ENCODE results near the gene EPB41L5.
"Not testable (repeated sequence)": the region's sequence is repeated elsewhere in the genome, so short reads cannot be mapped to it uniquely, and the experiment has no call there.

Gene EPB41L5

DNA sequence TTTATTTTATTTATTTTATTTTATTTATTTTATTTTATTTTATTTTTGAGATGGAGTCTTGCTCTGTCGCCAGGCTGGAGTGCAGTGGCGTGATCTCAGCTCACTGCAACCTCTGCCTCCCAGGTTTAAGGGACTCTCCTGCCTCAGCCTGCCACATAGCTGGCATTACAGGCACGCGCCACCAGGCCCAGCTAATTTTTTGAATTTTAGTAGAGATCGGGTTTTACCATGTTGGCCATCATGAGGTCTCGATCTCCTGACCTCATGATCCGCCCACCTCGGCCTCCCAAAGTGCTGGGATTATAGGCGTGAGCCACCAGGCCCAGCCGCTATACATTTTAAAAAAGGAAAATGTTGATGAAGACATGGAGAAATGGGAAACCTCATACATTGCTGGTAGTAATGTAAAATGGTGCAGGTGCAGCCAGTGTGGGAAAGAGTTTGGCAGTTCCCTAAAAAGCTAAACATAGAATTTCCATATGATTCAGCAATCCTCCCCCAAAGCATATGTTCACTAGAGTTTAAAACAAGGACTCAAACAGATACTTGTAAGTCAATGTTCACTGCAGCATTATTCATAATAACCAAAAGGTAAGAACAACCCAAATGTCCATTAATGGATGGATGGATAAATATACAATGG, 187.1 kb downstream of the EPB41L5 start:
- not testable (repeated sequence) for DNase-seq (ENCODE audit: low read depth)

DNA sequence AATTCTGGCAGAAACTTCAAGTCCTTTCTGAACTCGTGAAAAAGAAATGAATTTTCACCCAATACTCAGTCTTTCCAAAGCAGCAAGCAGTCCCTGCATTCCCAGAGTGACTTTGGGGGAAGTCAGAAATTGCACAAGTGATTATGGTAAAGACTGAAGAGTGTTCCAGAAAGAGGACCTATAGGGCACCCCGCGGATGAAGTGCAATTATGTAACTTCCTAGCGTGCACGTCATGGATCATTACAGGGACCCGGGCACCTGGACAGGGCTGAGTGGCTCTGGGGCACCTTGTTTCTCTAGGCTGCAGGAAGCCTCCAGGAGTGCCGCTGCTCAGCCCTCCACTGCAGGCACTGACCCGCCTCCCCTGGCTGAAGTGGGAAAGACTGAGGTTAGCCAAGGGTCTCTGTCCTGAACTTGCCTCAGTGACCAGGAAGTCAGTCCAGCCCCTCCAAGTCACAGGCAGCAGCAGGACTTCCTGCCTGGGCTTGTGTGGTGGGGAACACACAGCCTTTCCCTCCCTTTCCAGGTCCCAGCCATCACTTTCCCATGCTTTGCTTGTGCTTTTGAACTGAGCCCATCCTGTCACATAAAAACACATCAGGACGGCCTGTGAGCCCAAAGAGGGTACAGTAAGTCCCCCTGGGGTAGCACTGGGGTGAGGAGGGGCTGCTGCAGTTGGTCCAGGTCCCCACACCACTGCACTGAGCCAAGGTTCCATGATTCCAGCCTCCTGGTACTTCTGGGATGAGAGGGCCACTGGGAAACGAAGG, 190.6 kb downstream of the EPB41L5 start:
- no peak for DNase-seq (ENCODE audit: low read depth)

DNA sequence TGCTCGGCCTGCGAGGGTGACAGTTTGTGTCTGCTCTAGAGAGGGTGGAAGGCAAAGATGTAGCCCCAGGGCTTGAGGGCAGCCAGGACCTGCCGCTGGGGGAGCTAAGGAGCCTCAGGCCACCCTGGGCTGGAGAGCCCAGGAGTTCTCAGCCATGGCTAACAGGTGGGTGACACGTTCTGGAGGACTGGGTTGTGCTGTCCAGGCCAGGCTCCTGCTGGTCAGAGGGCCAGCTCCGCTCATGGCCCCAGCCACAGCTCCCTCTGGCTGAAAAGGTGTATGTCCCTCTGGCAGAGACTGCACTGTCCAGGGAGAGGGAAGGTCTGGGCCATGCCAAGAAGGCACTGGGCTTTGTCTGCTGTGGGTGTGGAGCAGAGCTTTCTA, 191.1 kb downstream of the EPB41L5 start:
- no peak for DNase-seq (ENCODE audit: low read depth)

DNA sequence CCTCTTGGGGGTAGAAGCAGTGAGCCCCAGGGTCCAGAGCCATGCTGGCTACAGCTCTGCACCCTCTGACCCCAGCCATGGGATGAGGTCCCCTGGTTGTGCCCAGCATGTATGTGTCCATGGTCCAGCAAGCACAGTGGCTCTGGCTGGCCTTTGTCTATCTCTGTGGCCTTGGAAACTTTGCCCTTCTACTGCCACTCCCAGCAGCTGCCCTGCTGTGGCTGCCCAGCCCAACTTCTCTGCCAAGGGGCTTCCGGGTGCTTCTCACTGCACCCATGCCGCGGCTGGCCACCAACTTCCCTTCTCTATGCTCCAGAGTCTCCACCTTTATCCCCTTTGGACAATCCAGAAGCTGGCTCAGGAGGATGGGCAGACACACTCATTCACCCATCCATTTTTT, 191.5 kb downstream of the EPB41L5 start:
- no peak for DNase-seq (ENCODE audit: low read depth)

- no peak for DNase-seq (ENCODE audit: low read depth)
These were observed 192.2 kb downstream of the EPB41L5 start for GRCh38 chr2:120204945-120205670.

- DNase-seq (ENCODE audit: low read depth): no peak
These were observed 193.2 kb downstream of the EPB41L5 start for GRCh38 chr2:120206022-120206581.

DNA sequence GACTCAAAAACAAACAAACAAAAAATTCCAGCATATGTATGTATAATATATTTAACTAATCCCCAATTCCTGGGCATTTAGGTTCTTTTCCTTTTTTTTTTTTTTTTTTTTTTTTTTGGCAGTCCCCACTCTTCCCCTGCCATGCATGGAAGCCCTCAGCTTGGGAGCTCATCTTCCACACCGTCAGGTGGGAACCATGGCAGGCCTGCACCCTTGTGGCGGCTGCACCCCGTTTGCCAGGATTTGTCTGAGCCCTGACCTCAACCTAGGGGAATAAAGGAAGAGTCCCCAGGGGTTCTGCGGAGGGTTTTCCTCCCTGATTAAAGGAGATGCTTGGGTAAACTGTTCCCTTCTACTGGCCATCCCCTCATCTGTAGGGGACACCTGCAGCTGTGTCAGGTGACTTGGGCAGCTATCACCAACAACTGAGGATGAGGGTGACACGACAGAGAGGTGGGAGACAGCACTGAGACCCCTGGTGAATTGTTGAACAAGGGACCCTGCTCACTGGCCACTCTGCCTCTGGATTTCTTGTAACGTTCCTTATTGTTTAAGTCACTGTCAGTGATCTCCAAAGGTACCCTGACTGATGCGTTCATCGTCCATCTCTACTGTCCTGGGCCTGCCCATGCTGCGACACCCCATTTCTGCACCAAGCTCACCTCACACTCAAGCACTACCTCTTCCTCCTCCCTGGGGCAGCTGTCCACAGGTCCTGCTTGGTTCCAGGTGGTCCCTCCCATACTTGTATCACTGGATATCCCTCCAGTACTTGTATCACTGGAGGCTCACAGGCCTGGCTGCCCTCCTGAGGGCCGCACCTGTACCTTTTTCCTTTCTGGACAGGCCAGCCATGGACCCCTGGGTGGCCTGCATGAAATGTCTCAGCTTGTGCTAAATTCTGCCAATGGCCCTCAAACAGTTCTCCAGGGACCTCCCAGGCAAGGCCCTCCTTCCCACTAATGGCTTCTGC, 195.8 kb downstream of the EPB41L5 start:
- no peak for DNase-seq (ENCODE audit: low read depth)

- DNase-seq (ENCODE audit: low read depth): no peak
These were observed 196.8 kb downstream of the EPB41L5 start for GRCh38 chr2:120209427-120210269.

- DNase-seq (ENCODE audit: low read depth): no peak
These were observed 197.4 kb downstream of the EPB41L5 start for GRCh38 chr2:120210270-120210693.

DNA sequence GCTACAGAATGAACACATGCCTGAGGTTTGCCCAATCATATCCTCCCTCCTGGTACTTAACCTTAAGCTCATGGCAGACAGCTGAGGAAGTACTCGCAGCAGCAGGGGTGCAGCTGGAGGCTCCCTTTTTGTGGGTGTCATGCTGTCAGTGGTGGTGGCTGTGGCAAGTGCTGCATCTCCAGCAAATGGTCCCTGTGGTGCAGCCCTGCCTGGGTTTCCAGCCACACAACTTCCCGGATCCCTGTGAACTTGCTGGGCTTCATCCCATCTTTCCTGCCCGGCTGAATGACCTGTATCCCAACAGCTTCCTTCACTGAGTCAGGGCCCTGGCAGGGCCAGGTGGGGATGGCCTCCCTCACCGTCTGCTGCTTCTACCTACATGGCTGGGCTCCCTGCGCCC, 205.3 kb downstream of the EPB41L5 start:
- DNase-seq (ENCODE audit: low read depth): no peak

GRCh38 chr2:120219291-120219690, 206.4 kb downstream of the EPB41L5 start:
- no peak for DNase-seq (ENCODE audit: low read depth)

DNA sequence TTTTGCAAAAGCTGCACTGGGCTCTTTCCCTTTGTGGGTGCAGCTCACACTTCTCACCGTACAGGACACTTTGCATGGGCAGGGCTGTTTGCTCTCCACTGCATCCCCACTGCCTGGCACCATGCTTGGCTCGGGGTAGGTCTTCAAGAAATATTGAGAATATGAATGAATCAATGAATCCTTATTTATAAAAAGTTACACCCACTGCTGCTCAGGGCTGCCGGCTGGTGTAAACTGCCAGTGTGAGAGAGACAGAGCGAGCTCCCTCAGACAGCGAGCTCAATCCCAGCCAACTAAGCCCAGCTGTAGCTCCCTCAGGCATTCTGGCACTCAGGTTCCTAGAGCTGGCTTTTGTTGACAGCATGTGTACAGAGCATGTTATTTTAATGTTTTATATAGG, 206.9 kb downstream of the EPB41L5 start:
- DNase-seq (ENCODE audit: low read depth): no peak

- DNase-seq (ENCODE audit: low read depth): no peak
These were observed 207.9 kb downstream of the EPB41L5 start for GRCh38 chr2:120220756-120221155.

DNA sequence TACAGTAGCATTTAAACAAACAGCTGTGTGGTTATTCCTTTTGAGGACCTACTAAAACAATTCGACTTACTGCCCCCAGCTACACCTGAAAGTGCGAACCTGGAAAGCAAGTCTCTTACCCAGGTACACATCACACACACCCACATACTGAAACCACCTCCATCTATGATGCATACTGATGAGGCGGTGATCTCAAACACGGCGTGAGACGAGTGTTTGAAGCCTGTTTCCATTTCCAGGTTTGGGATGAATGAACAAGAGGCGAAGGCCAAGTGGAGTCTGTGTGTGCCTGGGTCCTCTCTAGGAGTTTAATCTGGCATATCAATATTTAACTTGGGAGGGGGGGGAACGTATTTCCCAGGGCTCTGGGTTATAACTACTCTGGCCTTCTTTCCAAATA, 208.7 kb downstream of the EPB41L5 start:
- no peak for DNase-seq (ENCODE audit: low read depth)

DNA sequence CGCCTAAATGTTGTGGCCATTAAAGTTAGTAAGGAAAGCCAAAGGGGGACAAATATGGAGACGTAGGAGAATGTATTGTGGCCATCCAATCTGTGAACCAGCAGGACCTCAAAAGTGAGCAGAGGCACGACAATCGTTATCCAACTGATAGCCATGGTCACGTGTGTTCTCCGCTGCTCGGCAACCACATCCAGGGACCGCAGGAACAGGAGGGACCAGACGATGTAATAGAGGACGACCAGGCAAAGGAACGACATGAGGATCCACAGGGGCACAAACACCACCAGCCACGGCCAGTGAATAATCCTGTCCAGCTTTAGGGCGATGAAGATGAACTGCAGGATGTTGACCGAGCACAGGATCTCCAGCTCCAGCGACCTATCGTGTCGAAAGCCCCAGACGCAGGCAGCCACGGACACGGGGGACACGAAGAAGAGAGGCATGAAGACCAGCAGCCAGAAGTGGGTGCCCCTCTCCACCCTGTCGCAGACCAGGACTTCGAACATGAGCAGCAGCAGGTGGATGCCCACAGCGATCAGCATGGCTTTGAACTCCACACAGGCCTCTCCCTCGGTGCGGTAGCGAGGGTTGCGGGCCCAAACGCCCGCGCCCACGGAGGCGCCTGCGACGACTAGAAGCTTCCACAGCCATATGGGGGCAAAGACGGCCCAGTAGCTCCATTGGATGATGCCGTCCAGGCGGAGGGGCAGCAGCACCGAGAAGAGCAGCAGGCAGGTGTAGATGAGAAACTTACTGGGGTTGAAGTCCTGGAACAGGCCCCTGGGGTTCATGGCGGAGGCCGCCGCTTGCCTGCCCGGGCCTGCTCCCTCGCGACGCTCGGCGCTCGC, 209.5 kb downstream of the EPB41L5 start:
- DNase-seq (ENCODE audit: low read depth): no peak

DNA sequence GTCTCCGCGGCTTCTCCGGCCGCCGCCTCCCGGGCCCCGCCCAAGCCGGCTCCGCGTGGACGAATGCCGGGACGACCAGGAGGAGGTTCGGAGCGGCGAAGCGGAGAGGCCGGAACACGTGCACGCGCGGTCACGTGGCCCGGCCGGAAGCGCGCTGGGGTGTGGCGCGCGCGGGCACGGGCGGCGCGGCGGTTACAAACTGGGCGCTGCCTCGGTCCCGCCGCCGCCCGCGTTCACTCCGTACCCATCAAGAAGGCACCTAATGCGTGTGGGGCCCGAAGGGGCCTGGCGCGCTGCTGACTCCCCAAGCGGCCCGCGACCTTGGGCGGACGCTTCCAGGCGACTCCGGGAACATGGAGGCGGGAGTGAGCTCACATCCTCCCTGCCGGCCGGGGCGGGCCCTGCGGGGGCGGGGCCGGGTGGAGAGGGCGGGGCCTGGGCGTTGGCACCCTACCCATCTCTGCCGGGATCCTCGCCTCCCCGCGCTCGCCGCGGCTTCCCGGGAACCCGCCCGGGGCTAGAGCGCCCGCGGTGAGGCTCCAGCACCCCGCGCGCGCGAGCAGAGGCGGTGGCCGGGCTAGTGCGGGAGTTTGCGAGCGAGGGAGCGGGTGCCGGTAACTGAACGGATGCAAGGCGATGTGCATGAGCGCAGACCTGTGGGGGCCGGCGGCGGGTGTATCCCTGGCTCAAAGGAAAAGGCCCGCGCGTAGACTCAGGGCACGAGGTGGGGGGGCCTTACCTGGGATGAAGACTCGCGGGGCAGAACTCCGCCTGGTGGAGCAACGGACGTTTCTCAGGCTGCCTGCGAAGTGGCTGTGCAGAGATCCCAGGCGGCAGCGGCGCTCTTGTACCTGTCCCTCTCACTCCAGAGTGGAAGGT, 210.4 kb downstream of the EPB41L5 start, which contains the start of gene TMEM185B:
TMEM185B (minus strand) TSS at position 367 of the 879 bp plus-strand sequence. CDS start 424 bp downstream, outside the sequence.
- DNase-seq (ENCODE audit: low read depth): peak; percentile 60

- no peak for DNase-seq (ENCODE audit: low read depth)
These were observed 211.4 kb downstream of the EPB41L5 start for GRCh38 chr2:120224256-120224655.

GRCh38 chr2:120224735-120225548, 212.1 kb downstream of the EPB41L5 start:
- no peak for DNase-seq (ENCODE audit: low read depth)
